Stimulated activated effector memory CD8-positive, alpha-beta T cell treated with anti-CD3 and anti-CD28 coated beads, Interleukin-12 subunit alpha, Interleukin-12 subunit beta, amount 100 ng/mL, for 72 hours (primary cell): Measurements from ENCODE around the gene ABLIM1.

Experiments
- ATAC-seq: fragments of 150-1000 bp; cut with Tn5 transposase; 2 replicates; pipeline ENCODE4 v1.10.0; 2021
- DNase-seq, 2 donors: peaks; one replicate each; pipeline ENCODE4 v3.0.0; 2021 to 2022; ENCODE audit warnings: low spot score in 2 of 2
- H3K27ac Mint-ChIP-seq: one replicate; pipeline ENCODE4 v1.8.0; 2022; ENCODE audit warnings: mild to moderate bottlenecking, mixed read lengths
- H3K36me3 Mint-ChIP-seq: one replicate; pipeline ENCODE4 v1.8.0; 2022; ENCODE audit warnings: mild to moderate bottlenecking, mixed read lengths
- H3K4me1 Mint-ChIP-seq: one replicate; pipeline ENCODE4 v1.8.0; 2022; ENCODE audit warnings: mixed read lengths
- H3K4me3 Mint-ChIP-seq: one replicate; pipeline ENCODE4 v1.8.0; 2022; ENCODE audit warnings: mild to moderate bottlenecking, mixed read lengths
- H3K9me3 Mint-ChIP-seq: one replicate; pipeline ENCODE4 v1.8.0; 2022; ENCODE audit warnings: mixed read lengths

ABLIM1 gene

GRCh38 chr10:114403541-114404161, 254.4 kb downstream of the ABLIM1 start:
- ATAC-seq = no peak
- Mint-ChIP-seq H3K27ac (no peak overlapping the region), H3K4me1 (peaks cover 25% of the 10 kb centered on the region), H3K36me3 (no peaks in the 10 kb centered on the region), H3K9me3 (no peaks in the 10 kb centered on the region), H3K4me3 (peak overlapping the region; percentile 49)
- no peak for DNase-seq

GRCh38 chr10:114402871-114403540, 255.1 kb downstream of the ABLIM1 start:
- Mint-ChIP-seq H3K4me1 (peaks cover 23% of the 10 kb centered on the region), H3K4me3 (peak overlapping the region; percentile 39), H3K36me3 (no peaks in the 10 kb centered on the region), H3K27ac (no peak overlapping the region), H3K9me3 (no peaks in the 10 kb centered on the region)
- ATAC-seq (no peak), DNase-seq (no peak)

- H3K9me3 Mint-ChIP-seq = no peaks in the 10 kb centered on the region
- ATAC-seq = no peak
- no peak overlapping the region for H3K27ac Mint-ChIP-seq
- peaks cover 17% of the 10 kb centered on the region for H3K4me1 Mint-ChIP-seq
- no peaks in the 10 kb centered on the region for H3K36me3 Mint-ChIP-seq
- DNase-seq = no peak
- no peak overlapping the region for H3K4me3 Mint-ChIP-seq
Observed at GRCh38 chr10:114402233-114402632, 255.8 kb downstream of the ABLIM1 start.

GRCh38 chr10:114401195-114401791, 256.8 kb downstream of the ABLIM1 start:
- Mint-ChIP-seq H3K9me3 (no peaks in the 10 kb centered on the region), H3K4me1 (peaks cover 17% of the 10 kb centered on the region), H3K36me3 (no peaks in the 10 kb centered on the region), H3K4me3 (no peak overlapping the region), H3K27ac (no peak overlapping the region)
- DNase-seq = no peak
- no peak for ATAC-seq

- Mint-ChIP-seq H3K27ac (no peak overlapping the region), H3K36me3 (no peaks in the 10 kb centered on the region), H3K4me3 (no peak overlapping the region), H3K4me1 (peaks cover 17% of the 10 kb centered on the region), H3K9me3 (no peaks in the 10 kb centered on the region)
- no peak for DNase-seq
- no peak for ATAC-seq
Observed at GRCh38 chr10:114400091-114400490, 258.0 kb downstream of the ABLIM1 start.

GRCh38 chr10:114399576-114399975, 258.5 kb downstream of the ABLIM1 start:
- ATAC-seq = no peak

GRCh38 chr10:114398587-114399331, 259.3 kb downstream of the ABLIM1 start:
- no peaks in the 10 kb centered on the region for H3K36me3 Mint-ChIP-seq
- peaks cover 7% of the 10 kb centered on the region for H3K4me1 Mint-ChIP-seq
- ATAC-seq = no peak
- no peaks in the 10 kb centered on the region for H3K9me3 Mint-ChIP-seq
- no peak for DNase-seq
- H3K27ac Mint-ChIP-seq = no peak overlapping the region
- no peak overlapping the region for H3K4me3 Mint-ChIP-seq

More at GRCh38 chr10:114399576-114399975, 258.5 kb downstream of the ABLIM1 start:
- Mint-ChIP-seq H3K27ac (no peak overlapping the region), H3K4me3 (no peak overlapping the region), H3K9me3 (no peaks in the 10 kb centered on the region), H3K36me3 (no peaks in the 10 kb centered on the region), H3K4me1 (peaks cover 13% of the 10 kb centered on the region)
- DNase-seq = no peak

GRCh38 chr10:114397651-114398145, 260.4 kb downstream of the ABLIM1 start:
- Mint-ChIP-seq H3K27ac (no peak overlapping the region), H3K36me3 (no peaks in the 10 kb centered on the region), H3K4me1 (peaks cover 1% of the 10 kb centered on the region), H3K9me3 (no peaks in the 10 kb centered on the region), H3K4me3 (no peak overlapping the region)
- ATAC-seq (no peak), DNase-seq (no peak)

GRCh38 chr10:114396464-114396863, 261.6 kb downstream of the ABLIM1 start:
- Mint-ChIP-seq H3K27ac (no peak overlapping the region), H3K36me3 (no peaks in the 10 kb centered on the region), H3K4me1 (no peaks in the 10 kb centered on the region), H3K4me3 (no peak overlapping the region), H3K9me3 (no peaks in the 10 kb centered on the region)
- ATAC-seq = no peak
- no peak for DNase-seq

- Mint-ChIP-seq H3K4me1 (no peaks in the 10 kb centered on the region), H3K9me3 (no peaks in the 10 kb centered on the region), H3K36me3 (no peaks in the 10 kb centered on the region), H3K27ac (no peak overlapping the region), H3K4me3 (no peak overlapping the region)
- no peak for ATAC-seq
- DNase-seq = no peak
Observed at GRCh38 chr10:114395366-114396022, 262.6 kb downstream of the ABLIM1 start.

GRCh38 chr10:114394531-114394930, 263.5 kb downstream of the ABLIM1 start:
- H3K36me3 Mint-ChIP-seq = no peaks in the 10 kb centered on the region
- no peak overlapping the region for H3K4me3 Mint-ChIP-seq
- H3K9me3 Mint-ChIP-seq = no peaks in the 10 kb centered on the region
- DNase-seq = no peak
- H3K27ac Mint-ChIP-seq = no peak overlapping the region
- no peaks in the 10 kb centered on the region for H3K4me1 Mint-ChIP-seq
- ATAC-seq = no peak

GRCh38 chr10:114393886-114394285, 264.2 kb downstream of the ABLIM1 start:
- DNase-seq = no peak
- H3K9me3 Mint-ChIP-seq = no peaks in the 10 kb centered on the region
- no peak for ATAC-seq
- peaks cover under 1% of the 10 kb centered on the region for H3K4me1 Mint-ChIP-seq
- no peaks in the 10 kb centered on the region for H3K36me3 Mint-ChIP-seq
- H3K27ac Mint-ChIP-seq = no peak overlapping the region
- H3K4me3 Mint-ChIP-seq = no peak overlapping the region

GRCh38 chr10:114393482-114393881, 264.6 kb downstream of the ABLIM1 start:
- H3K27ac Mint-ChIP-seq = no peak overlapping the region
- no peak overlapping the region for H3K4me3 Mint-ChIP-seq
- no peak for DNase-seq
- no peaks in the 10 kb centered on the region for H3K9me3 Mint-ChIP-seq
- H3K4me1 Mint-ChIP-seq = peaks cover 5% of the 10 kb centered on the region
- no peaks in the 10 kb centered on the region for H3K36me3 Mint-ChIP-seq
- no peak for ATAC-seq

GRCh38 chr10:114392112-114392835, 265.8 kb downstream of the ABLIM1 start:
- H3K4me1 Mint-ChIP-seq = peaks cover 11% of the 10 kb centered on the region
- H3K4me3 Mint-ChIP-seq = no peak overlapping the region
- no peaks in the 10 kb centered on the region for H3K9me3 Mint-ChIP-seq

More at GRCh38 chr10:114392112-114392835, 265.8 kb downstream of the ABLIM1 start:
- DNase-seq (no peak), ATAC-seq (no peak)
- H3K27ac Mint-ChIP-seq = no peak overlapping the region
- no peaks in the 10 kb centered on the region for H3K36me3 Mint-ChIP-seq
